ENCODE data around the gene AP2A1. TPM values are rescaled to one million over a fixed set of nuclear protein-coding genes. Genes with fewer than 3 reads are reported as not detected.

Gene AP2A1
- total RNA-seq, 4 donors from 2014 or later = 50.7 to 77.8 (median 65.8) TPM

DNA sequence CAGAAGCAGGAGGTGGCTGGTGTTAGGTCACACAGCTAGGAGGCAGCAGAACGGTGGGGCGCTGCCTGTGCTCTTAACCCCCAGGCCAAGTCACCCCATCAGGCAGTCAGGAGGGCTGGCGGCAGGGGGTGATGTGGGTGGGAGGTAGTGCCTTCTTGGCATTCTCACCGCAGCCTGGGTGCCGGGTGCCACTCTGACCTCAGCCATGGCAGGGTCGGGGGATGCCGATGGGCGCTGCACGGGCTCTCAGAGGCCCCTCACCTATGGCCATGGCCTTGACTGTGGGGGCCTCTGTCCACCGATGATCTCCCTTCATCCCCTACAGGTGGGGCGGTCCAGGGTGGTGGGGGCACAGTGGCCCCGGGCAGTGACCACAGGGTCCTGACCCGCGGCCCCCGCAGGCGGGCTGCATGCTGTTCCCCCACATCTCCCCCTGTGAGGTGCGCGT, 89.8 kb downstream of the AP2A1 start:
- Histone ChIP-seq H3K27ac (no peak overlapping the region), H3K9me3 (no peaks in the 10 kb centered on the region), H3K36me3 (peaks cover 26 to 75% (median 37%) of the 10 kb centered on the region in 3 donors), H3K4me1 (peaks cover 8 to 48% (median 26%) of the 10 kb centered on the region in 3 donors), H3K27me3 (no peaks in the 10 kb centered on the region), H3K4me3 (no peak overlapping the region)
- DNase-seq = no peak
- intact Hi-C loops (cut with DNase I) = no loop called here
- WGBS, 2 donors = 62 to 100% methylated on average over 4 to 5 of the region's 18 CpGs
- no peak for TF ChIP-seq POLR2A (IDR thresholded peaks at IDR 0.05)
- TF ChIP-seq, protein P1, sequence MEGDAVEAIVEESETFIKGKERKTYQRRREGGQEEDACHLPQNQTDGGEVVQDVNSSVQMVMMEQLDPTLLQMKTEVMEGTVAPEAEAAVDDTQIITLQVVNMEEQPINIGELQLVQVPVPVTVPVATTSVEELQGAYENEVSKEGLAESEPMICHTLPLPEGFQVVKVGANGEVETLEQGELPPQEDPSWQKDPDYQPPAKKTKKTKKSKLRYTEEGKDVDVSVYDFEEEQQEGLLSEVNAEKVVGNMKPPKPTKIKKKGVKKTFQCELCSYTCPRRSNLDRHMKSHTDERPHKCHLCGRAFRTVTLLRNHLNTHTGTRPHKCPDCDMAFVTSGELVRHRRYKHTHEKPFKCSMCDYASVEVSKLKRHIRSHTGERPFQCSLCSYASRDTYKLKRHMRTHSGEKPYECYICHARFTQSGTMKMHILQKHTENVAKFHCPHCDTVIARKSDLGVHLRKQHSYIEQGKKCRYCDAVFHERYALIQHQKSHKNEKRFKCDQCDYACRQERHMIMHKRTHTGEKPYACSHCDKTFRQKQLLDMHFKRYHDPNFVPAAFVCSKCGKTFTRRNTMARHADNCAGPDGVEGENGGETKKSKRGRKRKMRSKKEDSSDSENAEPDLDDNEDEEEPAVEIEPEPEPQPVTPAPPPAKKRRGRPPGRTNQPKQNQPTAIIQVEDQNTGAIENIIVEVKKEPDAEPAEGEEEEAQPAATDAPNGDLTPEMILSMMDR (IDR thresholded peaks at IDR 0.05) = no peak

Small RNA genes lying within 50 kb of the gene (small RNA-seq; reads per million reads assigned to genes)
- gene MIR4749 (0 to 0.18 (median 0.07) reads per million in 4 donors), gene MIR6799 (0 reads per million in 4 donors), gene RNU6-841P (0 reads per million in 4 donors)

Other genes starting within 250 kb of the AP2A1 start
- gene RCN3, start 239.0 kb upstream of the AP2A1 start, total RNA-seq = 1 to 10 TPM; 1.0 to 7.2 (median 2.3) TPM
- gene NOSIP, start 186.4 kb upstream of the AP2A1 start, total RNA-seq = 10 to 100 TPM; 37.8 to 50.7 (median 40.2) TPM
- gene PRRG2, start 185.7 kb upstream of the AP2A1 start, total RNA-seq = 10 to 100 TPM in 1 of 4 donors, 1 to 10 TPM in 3; 7.7 to 19.8 (median 8.8) TPM
- 10 to 100 TPM in 1 of 4 donors, 1 to 10 TPM in 3; 4.5 to 11.9 (median 7.7) TPM for gene PRR12, start 175.8 kb upstream of the AP2A1 start, total RNA-seq
- 10 to 100 TPM in 3 of 4 donors, 1 to 10 TPM in 1; 6.3 to 40.8 (median 12.8) TPM for gene RRAS, start 126.9 kb upstream of the AP2A1 start, total RNA-seq
- 10 to 100 TPM; 11.0 to 24.8 (median 15.2) TPM for gene SCAF1, start 124.8 kb upstream of the AP2A1 start, total RNA-seq
- 10 to 100 TPM; 33.5 to 69.1 (median 49.4) TPM for gene IRF3, start 101.1 kb upstream of the AP2A1 start, total RNA-seq
- gene BCL2L12, start 101.1 kb upstream of the AP2A1 start, total RNA-seq = 10 to 100 TPM in 1 of 4 donors, 1 to 10 TPM in 3; 4.4 to 12.9 (median 5.8) TPM
- 100 to 1,000 TPM in 3 of 4 donors, 10 to 100 TPM in 1; 86.1 to 206 (median 182) TPM for gene PRMT1, start 89.7 kb upstream of the AP2A1 start, total RNA-seq
- 1 to 10 TPM in 3 of 4 donors, under 1 TPM in 1; 0.91 to 2.8 (median 1.8) TPM for gene ADM5, start 77.4 kb upstream of the AP2A1 start, total RNA-seq
- 1 to 10 TPM in 2 of 4 donors, under 1 TPM in 2; 0.48 to 4.8 (median 1.1) TPM for gene CPT1C, start 75.9 kb upstream of the AP2A1 start, total RNA-seq
- gene TSKS, start 3.7 kb upstream of the AP2A1 start, total RNA-seq = not detected
- 10 to 100 TPM in 1 of 4 donors, 1 to 10 TPM in 3; 4.7 to 13.7 (median 8.1) TPM for gene FUZ, start 46.3 kb downstream of the AP2A1 start, total RNA-seq
- gene MED25, start 51.3 kb downstream of the AP2A1 start, total RNA-seq = 10 to 100 TPM; 16.9 to 27.7 (median 23.9) TPM
- gene PTOV1, start 84.2 kb downstream of the AP2A1 start, total RNA-seq = 10 to 100 TPM; 31.3 to 57.0 (median 45.2) TPM
- 10 to 100 TPM; 33.3 to 42.3 (median 36.3) TPM for gene PNKP, start 100.6 kb downstream of the AP2A1 start, total RNA-seq
- gene AKT1S1, start 110.4 kb downstream of the AP2A1 start, total RNA-seq = 10 to 100 TPM; 16.2 to 31.0 (median 20.4) TPM
- 10 to 100 TPM in 3 of 4 donors, 1 to 10 TPM in 1; 6.7 to 25.9 (median 16.9) TPM for gene TBC1D17, start 110.7 kb downstream of the AP2A1 start, total RNA-seq
- under 1 TPM; 0.56 to 0.91 (median 0.73) TPM for gene IL4I1, start 129.9 kb downstream of the AP2A1 start, total RNA-seq
- gene ATF5, start 162.2 kb downstream of the AP2A1 start, total RNA-seq = 1 to 10 TPM; 3.3 to 9.7 (median 8.2) TPM
- 10 to 100 TPM; 34.5 to 40.1 (median 34.9) TPM for gene NUP62, start 162.5 kb downstream of the AP2A1 start, total RNA-seq
- under 1 TPM in 1 of 4 donors, not detected in 3; 0.38 TPM for gene SIGLEC11, start 194.2 kb downstream of the AP2A1 start, total RNA-seq